ENCODE data around the gene FAM170B. TPM values are rescaled to one million over a fixed set of nuclear protein-coding genes. Genes with fewer than 3 reads are reported as not detected.
A peak's percentile ranks its signal among the peaks of the same experiment; 100 is the strongest.

Gene FAM170B
- total and polyA plus RNA-seq, 2 donors (not counting 3 experiments of a cell fraction or from before 2014, with no cell fraction given) = not detected

- no peaks in the 10 kb centered on the region for H3K79me2 ChIP-seq (ENCODE audit: control insufficient read depth, insufficient read depth, low read length)
- H4K20me1 ChIP-seq (replicated peaks; ENCODE audit: control insufficient read depth, extremely low read depth, insufficient read depth, low read length) = no peaks in the 10 kb centered on the region
- no peak overlapping the region for H3K4me2 ChIP-seq (ENCODE audit: insufficient read depth, low read length)
- H3K4me1 ChIP-seq (ENCODE audit: control insufficient read depth, extremely low read depth, insufficient read depth, low read length) = peaks cover 9% of the 10 kb centered on the region
- H3K36me3 ChIP-seq (ENCODE audit: control insufficient read depth in 2 of 2, extremely low read depth in 1 of 2, insufficient read depth in 2 of 2, low read length in 2 of 2) = no peaks in the 10 kb centered on the region
- ChIA-PET POLR2A (no interaction called here), CTCF (interaction anchor here (0.8 to 3.2 kb wide), 3 partner anchors 13 to 17 kb away, joined by 3 to 13 read pairs (median 3); no protein-coding TSS in a partner anchor)
- BruUV-seq (replicated peaks) = no TSS peak
- dilution Hi-C loops (cut with MboI; ENCODE audit: extremely low pct_ligation_motif_present, low sequenced_read_pairs) (no loop called here), intact Hi-C loops (cut with micrococcal nuclease) (no loop called here)
- no peaks in the 10 kb centered on the region for H3K9me3 ChIP-seq (replicated peaks; ENCODE audit: control insufficient read depth, insufficient read depth, low read length)
- no peak overlapping the region for H3K4me3 ChIP-seq (replicated peaks in 1 of 3; ENCODE audit: insufficient read depth in 1 of 3, low read depth in 1 of 3, low read length in 3 of 3)
- H3K9ac ChIP-seq (replicated peaks; ENCODE audit: extremely low read depth, insufficient read depth, low read length) = peak overlapping the region; percentile 12
- TF ChIP-seq POLR2A (IDR thresholded peaks at IDR 0.05; ENCODE audit: low read depth, low read length) = no peak
- TF ChIP-seq JUN (IDR thresholded peaks at IDR 0.05; ENCODE audit: borderline replicate concordance, insufficient read depth, insufficient read length, low read depth) = peak; percentile 62
- no peak for TF ChIP-seq CTCF (IDR thresholded peaks at IDR 0.05; ENCODE audit: extremely low read depth in 1 of 2, insufficient read depth in 1 of 2, low read depth in 1 of 2, low read length in 2 of 2)
- no peak for TF ChIP-seq GATA2 (IDR thresholded peaks at IDR 0.05; ENCODE audit: insufficient read depth, insufficient read length, low read depth, low read length)
- no peak for TF ChIP-seq MYC (IDR thresholded peaks at IDR 0.05; ENCODE audit: low read depth, low read length)
- no peak for TF ChIP-seq MAX (IDR thresholded peaks at IDR 0.05; ENCODE audit: insufficient read depth, insufficient read length)
- no peak for TF ChIP-seq POLR2AphosphoS5 (IDR thresholded peaks at IDR 0.05; ENCODE audit: insufficient read depth, low read depth, low read length)
- no peak for TF ChIP-seq EZH2 (IDR thresholded peaks at IDR 0.05; ENCODE audit: borderline replicate concordance, low read depth, low read length, severe bottlenecking)
- TF ChIP-seq FOS (IDR thresholded peaks at IDR 0.05; ENCODE audit: borderline replicate concordance, insufficient read depth, low read length) = peak; percentile 67
- no peaks in the 10 kb centered on the region for H3K27me3 ChIP-seq (ENCODE audit: control insufficient read depth in 2 of 2, insufficient read depth in 2 of 2, low read length in 2 of 2)
- H3K9me1 ChIP-seq (replicated peaks; ENCODE audit: control insufficient read depth, extremely low read depth, insufficient read depth, low read length) = no peaks in the 10 kb centered on the region
- FAIRE-seq (peak; percentile 94), DNase-seq (ENCODE audit: low read depth, low spot score) (peak; percentile 66)
- peak overlapping the region; percentile 78 for H3K27ac ChIP-seq (ENCODE audit: insufficient read depth, low read depth, low read length)
- H2AFZ ChIP-seq (ENCODE audit: low read depth, low read length) = peak overlapping the region; percentile 43
These were observed 43.9 kb upstream of the FAM170B start for GRCh38 chr10:49177391-49178355.

All from endothelial cell of umbilical vein (primary cell).